GM06990 (cell line): Measurements from ENCODE around the gene PDE6B.

Experiments
- DNase-seq: peaks from one replicate; pipeline ENCODE4 v3.0.0-alpha.2; 2011; ENCODE audit not compliant: insufficient read length; ENCODE audit errors: extremely low read depth
- H3K27me3 ChIP-seq: replicated peaks from 2 replicates; pipeline ENCODE4 v1.6.0; 2011; ENCODE audit warnings: low read length; ENCODE audit not compliant: control insufficient read depth, insufficient read depth
- H3K36me3 ChIP-seq: 2 replicates; pipeline ENCODE4 v1.5.1; 2011; ENCODE audit warnings: low read length; ENCODE audit not compliant: control insufficient read depth, insufficient read depth
- H3K4me3 ChIP-seq: replicated peaks from 2 replicates; pipeline ENCODE4 v1.5.1; 2011; ENCODE audit warnings: low read depth, mild to moderate bottlenecking, control low read depth, low read length
- CTCF ChIP-seq: IDR thresholded peaks from 2 replicates; pipeline ENCODE4 v1.5.1; 2011; ENCODE audit warnings: low read length, control low read depth, mild to moderate bottlenecking, inconsistent platforms; ENCODE audit not compliant: insufficient read depth, poor library complexity, severe bottlenecking

PDE6B gene

GRCh38 chr4:628821-629635, 3.7 kb downstream of the PDE6B start:
- DNase-seq = no peak
- no peaks in the 10 kb centered on the region for H3K27me3 ChIP-seq
- H3K36me3 ChIP-seq = no peaks in the 10 kb centered on the region
- no peak overlapping the region for H3K4me3 ChIP-seq
- TF ChIP-seq CTCF = no peak

GRCh38 chr4:629636-629914, 4.2 kb downstream of the PDE6B start:
- H3K27me3 ChIP-seq = no peaks in the 10 kb centered on the region
- H3K36me3 ChIP-seq = no peaks in the 10 kb centered on the region
- no peak overlapping the region for H3K4me3 ChIP-seq
- no peak for TF ChIP-seq CTCF
- DNase-seq = no peak

- Histone ChIP-seq H3K36me3 (no peaks in the 10 kb centered on the region), H3K27me3 (no peaks in the 10 kb centered on the region), H3K4me3 (no peak overlapping the region)
- no peak for DNase-seq
- TF ChIP-seq CTCF = no peak
Observed at GRCh38 chr4:629915-630641, 4.7 kb downstream of the PDE6B start.

- no peak for DNase-seq
- no peak for TF ChIP-seq CTCF
Observed at GRCh38 chr4:630656-631055, 5.3 kb downstream of the PDE6B start.

GRCh38 chr4:632196-632790, 6.9 kb downstream of the PDE6B start:
- no peak for TF ChIP-seq CTCF
- H3K27me3 ChIP-seq = no peaks in the 10 kb centered on the region
- no peaks in the 10 kb centered on the region for H3K36me3 ChIP-seq
- H3K4me3 ChIP-seq = no peak overlapping the region
- DNase-seq = no peak

More at GRCh38 chr4:630656-631055, 5.3 kb downstream of the PDE6B start:
- H3K4me3 ChIP-seq = no peak overlapping the region
- no peaks in the 10 kb centered on the region for H3K27me3 ChIP-seq
- no peaks in the 10 kb centered on the region for H3K36me3 ChIP-seq
